Endothelial cell of umbilical vein (primary cell): Measurements from ENCODE around the gene AKAP17A. TPM values are rescaled to one million over a fixed set of nuclear protein-coding genes. Genes with fewer than 3 reads are reported as not detected.

Source experiments
- BruUV-seq: library from RNA; stranded (reverse); fragments of 400-500 nt; replicated peaks from 2 replicates; lab custom pipeline; 2021; lab: Mats Ljungman, UMichigan
- CTCF ChIA-PET: fragments of 300-600, 350-600 bp; sonication (Branson Sonifier 250); formaldehyde crosslinking; loops from one replicate; lab custom pipeline; 2021; ENCODE audit warnings: antibody characterized with exemption, inconsistent platforms; lab: Charles Lee
- POLR2A ChIA-PET: fragments of 300-600, 350-600 bp; sonication (Branson Sonifier 250); formaldehyde crosslinking; loops from one replicate; lab custom pipeline; 2021; ENCODE audit warnings: antibody characterized with exemption, inconsistent platforms; lab: Charles Lee
- DNase-seq: peaks from one replicate; pipeline ENCODE4 v3.0.0-alpha.2; 2011; ENCODE audit warnings: low read depth, low spot score
- FAIRE-seq: peaks from 2 replicates; lab custom pipeline; 2011; peaks lifted over from hg19 to GRCh38; lab: Jason Lieb, UNC
- H2AFZ ChIP-seq: 2 replicates; pipeline ENCODE4 v1.6.0; 2012; ENCODE audit warnings: low read depth, low read length, control low read depth, inconsistent platforms
- H3K27ac ChIP-seq: 2 replicates; pipeline ENCODE4 v1.5.1; 2011; ENCODE audit warnings: low read depth, mild to moderate bottlenecking, control low read depth, low read length, moderate library complexity; ENCODE audit not compliant: insufficient read depth
- H3K27me3 ChIP-seq, 2 experiments: 2 replicates each; pipeline versions ENCODE4 v1.6.0 to v1.6.1; 2011; ENCODE audit warnings: low read length in 2 of 2, mixed read lengths in 1 of 2; ENCODE audit not compliant: control insufficient read depth in 2 of 2, insufficient read depth in 2 of 2
- H3K36me3 ChIP-seq, 2 experiments: 2 replicates in 1 of 2; 3 replicates in 1 of 2; pipeline ENCODE4 v1.5.1; 2011; ENCODE audit warnings: low read length in 2 of 2, mild to moderate bottlenecking in 1 of 2, moderate library complexity in 1 of 2; ENCODE audit not compliant: control insufficient read depth in 2 of 2, insufficient read depth in 2 of 2; ENCODE audit errors: extremely low read depth in 1 of 2
- H3K4me1 ChIP-seq: 3 replicates; pipeline ENCODE4 v1.5.1; 2011; ENCODE audit warnings: mild to moderate bottlenecking, low read length; ENCODE audit not compliant: control insufficient read depth, insufficient read depth; ENCODE audit errors: extremely low read depth
- H3K4me2 ChIP-seq: 2 replicates; pipeline ENCODE4 v1.6.1; 2011; ENCODE audit warnings: low read length, control low read depth, mixed read lengths; ENCODE audit not compliant: insufficient read depth
- H3K4me3 ChIP-seq, 3 experiments: fragments of 200-600 bp in 1 of 3; sonication (generic), shearing (Covaris generic) in 1 of 3; replicated peaks in 1 of 3; 2 replicates each; pipeline ENCODE4 v1.5.1; 2011 to 2016; ENCODE audit warnings: control low read depth in 3 of 3, low read length in 3 of 3, mild to moderate bottlenecking in 2 of 3, inconsistent platforms in 1 of 3, low read depth in 1 of 3, moderate library complexity in 1 of 3; ENCODE audit not compliant: insufficient read depth in 1 of 3
- H3K79me2 ChIP-seq: 2 replicates; pipeline ENCODE4 v1.6.0; 2012; ENCODE audit warnings: low read length, inconsistent platforms; ENCODE audit not compliant: control insufficient read depth, insufficient read depth
- H3K9ac ChIP-seq: replicated peaks from 2 replicates; pipeline ENCODE3; 2011; ENCODE audit warnings: low read length, control low read depth; ENCODE audit not compliant: insufficient read depth; ENCODE audit errors: extremely low read depth
- H3K9me1 ChIP-seq: replicated peaks from 3 replicates; pipeline ENCODE4 v1.6.0; 2011; ENCODE audit warnings: mild to moderate bottlenecking, low read length; ENCODE audit not compliant: control insufficient read depth, insufficient read depth; ENCODE audit errors: extremely low read depth
- H3K9me3 ChIP-seq: replicated peaks from 2 replicates; pipeline ENCODE4 v1.5.1; 2012; ENCODE audit warnings: low read length, inconsistent platforms; ENCODE audit not compliant: control insufficient read depth, insufficient read depth
- H4K20me1 ChIP-seq: replicated peaks from 2 replicates; pipeline ENCODE3; 2011; ENCODE audit warnings: mild to moderate bottlenecking, low read length; ENCODE audit not compliant: control insufficient read depth, insufficient read depth; ENCODE audit errors: extremely low read depth
- CTCF ChIP-seq, 2 donors: IDR thresholded peaks; 1 replicate in 1 of 2; 2 replicates in 1 of 2; pipeline ENCODE4 v1.5.1; 2011; ENCODE audit warnings: low read length in 2 of 2, mild to moderate bottlenecking in 2 of 2, moderate library complexity in 2 of 2, control low read depth in 1 of 2, inconsistent platforms in 1 of 2, low read depth in 1 of 2; ENCODE audit not compliant: insufficient read depth in 1 of 2; ENCODE audit errors: extremely low read depth in 1 of 2
- EZH2 ChIP-seq: IDR thresholded peaks from 2 replicates; pipeline ENCODE4 v1.6.1; 2012; ENCODE audit warnings: borderline replicate concordance, low read depth, mild to moderate bottlenecking, moderate library complexity, low read length, inconsistent platforms; ENCODE audit not compliant: severe bottlenecking
- FOS ChIP-seq: IDR thresholded peaks from 2 replicates; pipeline ENCODE4 v1.6.1; 2011; ENCODE audit warnings: mild to moderate bottlenecking, low read length, moderate library complexity, borderline replicate concordance; ENCODE audit not compliant: insufficient read depth
- GATA2 ChIP-seq: IDR thresholded peaks from 2 replicates; pipeline ENCODE4 v1.7.0; 2011; ENCODE audit warnings: low read depth, mild to moderate bottlenecking, moderate library complexity, mixed read lengths, low read length; ENCODE audit not compliant: insufficient read length, insufficient read depth
- JUN ChIP-seq: IDR thresholded peaks from 2 replicates; pipeline ENCODE4 v1.6.1; 2011; ENCODE audit warnings: borderline replicate concordance, low read depth; ENCODE audit not compliant: insufficient read length, insufficient read depth
- MAX ChIP-seq: IDR thresholded peaks from 2 replicates; pipeline ENCODE4 v1.6.1; 2011; ENCODE audit not compliant: insufficient read depth, insufficient read length
- MYC ChIP-seq: IDR thresholded peaks from one replicate; pipeline ENCODE4 v1.6.1; 2011; ENCODE audit warnings: mild to moderate bottlenecking, low read depth, low read length
- POLR2A ChIP-seq: IDR thresholded peaks from 2 replicates; pipeline ENCODE4 v1.6.1; 2012; ENCODE audit warnings: low read depth, mild to moderate bottlenecking, control low read depth, low read length
- POLR2AphosphoS5 ChIP-seq: IDR thresholded peaks from 2 replicates; pipeline ENCODE4 v1.6.1; 2012; ENCODE audit warnings: low read depth, mild to moderate bottlenecking, control low read depth, low read length, moderate library complexity; ENCODE audit not compliant: insufficient read depth
- dilution Hi-C: fragments of 300-500 bp; cut with MboI; formaldehyde crosslinking; loops from one replicate; pipeline ENCODE4 v1.15.0; 2019; ENCODE audit warnings: low sequenced_read_pairs; ENCODE audit not compliant: extremely low pct_ligation_motif_present
- intact Hi-C: fragments of 100-400 bp; cut with micrococcal nuclease; formaldehyde crosslinking; loops from one replicate; pipeline ENCODE4 v1.10.0; 2022
- polyA plus RNA-seq, 4 experiments: library from polyadenylated mRNA; depleted of rRNA in 3 of 4; stranded (reverse) in 3 of 4; unstranded in 1 of 4; fragments of >200 nt; gene quantifications; 2 replicates each; pipeline versions ENCODE4 v1.2.1 to v1.2.3, GENCODE V29; 2011 to 2012; ENCODE audit warnings: missing spikeins in 1 of 4
- total RNA-seq: library from RNA; stranded (reverse); gene quantifications from 2 replicates; pipeline ENCODE4 v1.2.3, GENCODE V29; 2021

Gene AKAP17A
- total and polyA plus RNA-seq, 2 donors (not counting 3 experiments of a cell fraction or from before 2014, with no cell fraction given): 25.9 to 45.5 TPM

- CTCF ChIA-PET: no interaction called here
Observed at GRCh38 chrX:1542994-1543725, 48.2 kb upstream of the AKAP17A start.

More at GRCh38 chrX:1542994-1543725, 48.2 kb upstream of the AKAP17A start:
- Histone ChIP-seq H2AFZ (no peak overlapping the region), H3K9me1 (no peaks in the 10 kb centered on the region), H3K36me3 (no peaks in the 10 kb centered on the region), H3K4me3 (no peak overlapping the region), H3K27ac (no peak overlapping the region), H4K20me1 (no peaks in the 10 kb centered on the region), H3K4me1 (no peaks in the 10 kb centered on the region), H3K27me3 (no peaks in the 10 kb centered on the region), H3K9ac (no peak overlapping the region), H3K9me3 (no peaks in the 10 kb centered on the region), H3K79me2 (no peaks in the 10 kb centered on the region), H3K4me2 (no peak overlapping the region)
- dilution Hi-C loops: no loop called here
- intact Hi-C loops: no loop called here
- POLR2A ChIA-PET: no interaction called here
- DNase-seq (no peak), FAIRE-seq (no peak)
- TF ChIP-seq MAX (no peak), CTCF (IDR thresholded peaks at IDR 0.05; ENCODE audit: extremely low read depth in 1 of 2, insufficient read depth in 1 of 2, low read depth in 1 of 2, low read length in 2 of 2) (no peak), JUN (no peak), POLR2AphosphoS5 (no peak), GATA2 (no peak), EZH2 (no peak), MYC (no peak), FOS (no peak), POLR2A (no peak)
- BruUV-seq: no TSS peak
